BJ (cell line): Measurements from ENCODE around the gene TMEM238L. TPM values are rescaled to one million over a fixed set of nuclear protein-coding genes. Genes with fewer than 3 reads are reported as not detected.

Experiments
- CTCF ChIA-PET: fragments of 350-600 bp; formaldehyde crosslinking; extraction: SDS; loops from one replicate; lab custom pipeline; 2021; ENCODE audit warnings: antibody characterized with exemption, inconsistent platforms; lab: Yijun Ruan, JAX
- POLR2A ChIA-PET: fragments of 300-600 bp; sonication (Branson Sonifier 250); formaldehyde crosslinking; extraction: SDS; loops from one replicate; lab custom pipeline; 2021; ENCODE audit warnings: antibody characterized with exemption; lab: Charles Lee
- DNase-seq: peaks from one replicate; pipeline ENCODE4 v3.0.0-alpha.2; 2011; ENCODE audit warnings: low read depth
- H3K27me3 ChIP-seq: 2 replicates; pipeline ENCODE4 v1.6.0; 2011; ENCODE audit warnings: low read length; ENCODE audit not compliant: control insufficient read depth, insufficient read depth
- H3K36me3 ChIP-seq: 2 replicates; pipeline ENCODE4 v1.5.1; 2011; ENCODE audit warnings: low read length; ENCODE audit not compliant: control insufficient read depth, insufficient read depth
- H3K4me3 ChIP-seq: 2 replicates; pipeline ENCODE4 v1.5.1; 2011; ENCODE audit warnings: low read depth, mild to moderate bottlenecking, control low read depth, low read length
- polyA plus RNA-seq: library from polyadenylated mRNA; depleted of rRNA; stranded (reverse); fragments of >200 nt; gene quantifications from 2 replicates; pipeline ENCODE4 v1.2.3, GENCODE V29; 2011
- TF ChIP-seq, protein P1 (sequence below): IDR thresholded peaks from 2 replicates; pipeline ENCODE4 v1.5.1; 2011; ENCODE audit warnings: low read depth, mild to moderate bottlenecking, control low read depth, inconsistent platforms, low read length, moderate library complexity; ENCODE audit not compliant: insufficient read depth

The TMEM238L gene
- polyA plus RNA-seq, 1 experiment: not detected

DNA sequence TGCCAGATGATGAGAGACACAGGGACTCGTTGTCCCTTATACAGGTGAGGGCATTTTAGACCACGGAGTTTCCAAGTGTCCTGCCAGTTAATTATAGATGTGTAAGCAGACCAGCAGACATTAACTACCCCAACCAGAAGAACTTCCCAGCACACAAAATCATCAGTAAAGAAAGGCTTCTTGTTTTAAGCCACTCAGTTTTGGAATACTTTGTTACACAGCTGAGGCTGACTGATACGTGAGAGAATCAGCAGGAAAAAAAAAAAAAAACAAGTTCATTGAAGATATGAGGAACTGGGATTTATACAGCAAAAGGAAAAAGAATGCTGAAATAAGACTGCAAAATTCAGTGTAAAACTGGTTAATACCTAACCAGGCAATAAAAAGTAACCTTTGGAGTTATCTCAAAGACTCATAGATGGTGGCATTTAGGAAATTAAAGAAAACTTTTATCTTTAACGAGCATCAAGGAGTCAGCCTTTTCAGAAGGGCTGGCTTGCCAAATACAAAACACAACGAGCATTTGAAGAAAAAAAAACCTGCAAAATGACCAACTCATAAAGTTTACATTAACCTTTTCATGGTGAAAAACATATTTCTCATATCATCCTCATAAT, 28.1 kb downstream of the TMEM238L start:
- TF ChIP-seq, protein P1, sequence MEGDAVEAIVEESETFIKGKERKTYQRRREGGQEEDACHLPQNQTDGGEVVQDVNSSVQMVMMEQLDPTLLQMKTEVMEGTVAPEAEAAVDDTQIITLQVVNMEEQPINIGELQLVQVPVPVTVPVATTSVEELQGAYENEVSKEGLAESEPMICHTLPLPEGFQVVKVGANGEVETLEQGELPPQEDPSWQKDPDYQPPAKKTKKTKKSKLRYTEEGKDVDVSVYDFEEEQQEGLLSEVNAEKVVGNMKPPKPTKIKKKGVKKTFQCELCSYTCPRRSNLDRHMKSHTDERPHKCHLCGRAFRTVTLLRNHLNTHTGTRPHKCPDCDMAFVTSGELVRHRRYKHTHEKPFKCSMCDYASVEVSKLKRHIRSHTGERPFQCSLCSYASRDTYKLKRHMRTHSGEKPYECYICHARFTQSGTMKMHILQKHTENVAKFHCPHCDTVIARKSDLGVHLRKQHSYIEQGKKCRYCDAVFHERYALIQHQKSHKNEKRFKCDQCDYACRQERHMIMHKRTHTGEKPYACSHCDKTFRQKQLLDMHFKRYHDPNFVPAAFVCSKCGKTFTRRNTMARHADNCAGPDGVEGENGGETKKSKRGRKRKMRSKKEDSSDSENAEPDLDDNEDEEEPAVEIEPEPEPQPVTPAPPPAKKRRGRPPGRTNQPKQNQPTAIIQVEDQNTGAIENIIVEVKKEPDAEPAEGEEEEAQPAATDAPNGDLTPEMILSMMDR: no peak
- POLR2A ChIA-PET: no interaction called here
- H3K4me3 ChIP-seq: no peak overlapping the region
- H3K27me3 ChIP-seq: no peaks in the 10 kb centered on the region
- DNase-seq: no peak
- no peaks in the 10 kb centered on the region for H3K36me3 ChIP-seq
- CTCF ChIA-PET: no interaction called here

DNA sequence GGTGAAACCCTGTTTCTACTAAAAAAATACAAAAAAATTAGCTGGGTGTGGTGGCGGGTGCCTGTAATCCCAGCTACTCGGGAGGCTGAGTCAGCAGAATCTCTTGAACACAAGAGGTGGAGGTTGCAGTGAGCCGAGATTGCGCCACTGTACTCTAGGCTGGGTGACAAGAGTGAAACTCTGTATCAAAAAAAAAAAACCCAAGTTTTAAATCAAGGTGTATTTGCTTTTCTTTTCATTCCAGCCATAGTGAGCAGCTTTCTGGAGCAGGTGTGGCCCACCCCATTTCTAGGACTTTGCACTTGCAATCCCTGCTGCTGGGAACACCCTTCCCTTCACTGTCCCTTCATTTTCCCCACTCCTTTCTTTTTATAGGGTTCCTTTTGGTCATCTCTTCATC, 28.8 kb downstream of the TMEM238L start:
- TF ChIP-seq, protein P1: no peak
- no peak for DNase-seq
- no peak overlapping the region for H3K4me3 ChIP-seq
- CTCF ChIA-PET: no interaction called here
- POLR2A ChIA-PET: no interaction called here
- H3K36me3 ChIP-seq: no peaks in the 10 kb centered on the region
- H3K27me3 ChIP-seq: no peaks in the 10 kb centered on the region

DNA sequence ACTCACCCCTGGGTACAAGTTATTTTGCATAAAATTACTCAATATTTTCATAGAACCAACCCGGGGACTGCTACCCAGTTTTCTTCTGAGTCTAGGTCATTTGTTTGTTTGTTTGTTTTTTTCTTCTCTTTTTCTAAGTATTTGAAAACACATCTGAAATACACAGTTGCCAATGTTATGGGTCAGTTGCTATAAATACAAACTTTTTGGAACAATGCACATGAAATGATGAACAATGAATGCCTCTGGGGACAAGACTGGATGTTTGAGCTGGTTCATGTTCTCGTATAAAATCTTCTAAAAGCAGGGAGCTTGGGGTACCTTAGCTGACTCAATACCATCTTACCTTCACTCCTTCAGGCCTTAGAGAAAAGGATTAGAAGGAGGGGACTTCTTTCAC, 30.5 kb downstream of the TMEM238L start:
- ChIA-PET POLR2A (no interaction called here), CTCF (interaction anchor here (0.7 to 1.3 kb wide), 4 partner anchors 8 to 133 kb away, joined by 3 read pairs; no protein-coding TSS in a partner anchor)
- H3K4me3 ChIP-seq: no peak overlapping the region
- TF ChIP-seq, protein P1: no peak
- no peaks in the 10 kb centered on the region for H3K27me3 ChIP-seq
- H3K36me3 ChIP-seq: no peaks in the 10 kb centered on the region
- DNase-seq: no peak

DNA sequence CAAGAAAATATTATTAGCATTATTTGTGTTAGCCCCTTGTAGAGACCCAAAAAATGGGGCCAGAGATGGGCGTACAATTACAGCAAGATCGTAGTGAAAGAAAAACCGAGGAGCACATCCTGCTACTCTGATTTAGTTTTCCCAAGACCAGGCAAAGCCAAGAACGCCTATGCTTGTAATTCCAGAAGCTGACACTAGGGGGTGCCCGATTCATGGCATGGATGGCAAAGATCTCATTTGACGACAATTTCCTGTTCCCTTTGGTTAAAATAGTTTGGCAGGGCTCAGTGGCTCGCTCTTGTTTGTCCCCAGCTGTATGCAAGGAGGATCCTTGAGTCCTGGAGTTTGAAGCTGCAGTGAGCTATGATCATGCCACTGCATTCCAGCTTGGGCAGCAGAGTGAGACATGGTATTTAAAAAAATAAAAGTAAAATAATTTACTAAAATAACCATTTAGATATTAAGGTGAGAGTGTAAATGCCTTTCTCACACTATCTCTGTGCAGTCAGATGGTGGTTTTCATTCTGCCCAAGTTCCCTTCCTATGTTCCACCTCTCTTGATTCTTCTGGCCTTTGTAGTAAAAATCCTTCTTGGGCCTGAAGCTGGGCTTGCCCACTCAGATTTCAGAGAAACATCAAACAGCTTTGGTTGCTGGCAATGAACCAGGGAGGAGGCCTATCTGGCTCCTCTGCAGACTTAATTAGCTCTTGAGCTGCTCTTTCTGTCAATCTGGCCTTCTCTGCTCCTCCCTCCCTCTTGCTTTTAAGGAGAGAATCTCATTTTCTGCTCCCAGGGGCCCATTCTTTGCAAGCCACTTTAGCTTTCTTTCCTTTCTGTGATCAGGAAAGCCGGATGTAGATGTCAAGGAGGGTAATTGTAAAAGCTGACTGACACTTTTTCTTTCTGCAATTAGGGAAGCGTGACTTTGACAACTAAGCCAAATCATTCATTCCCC, 31.2 kb downstream of the TMEM238L start:
- H3K36me3 ChIP-seq: no peaks in the 10 kb centered on the region
- TF ChIP-seq, protein P1: peak; percentile 62
- CTCF ChIA-PET: interaction anchor here (0.7 to 1.3 kb wide), 6 partner anchors 8 to 134 kb away, joined by 3 read pairs; no protein-coding TSS in a partner anchor
- POLR2A ChIA-PET: no interaction called here
- DNase-seq: no peak
- no peaks in the 10 kb centered on the region for H3K27me3 ChIP-seq
- H3K4me3 ChIP-seq: no peak overlapping the region

DNA sequence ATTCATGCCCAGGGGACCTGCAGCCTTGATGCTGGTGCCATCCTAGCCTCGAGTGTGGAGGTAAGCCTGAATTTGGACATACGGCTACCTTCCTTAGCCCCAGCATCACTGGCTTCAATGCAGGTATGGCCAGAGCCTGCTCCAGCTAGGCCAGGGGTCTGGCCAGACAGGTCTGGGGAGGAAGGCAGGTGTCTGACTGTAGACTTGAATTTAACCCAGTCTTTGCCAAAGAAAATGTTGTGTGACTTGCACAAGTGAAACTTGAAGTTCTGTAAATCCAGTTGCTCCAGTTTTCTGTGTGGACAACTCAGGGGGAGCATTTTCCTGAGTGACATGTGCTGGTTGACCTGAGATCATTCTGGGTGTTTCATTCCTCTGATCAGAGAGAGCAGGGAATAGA, 32.8 kb downstream of the TMEM238L start:
- ChIA-PET POLR2A (no interaction called here), CTCF (no interaction called here)
- H3K27me3 ChIP-seq: no peaks in the 10 kb centered on the region
- no peak overlapping the region for H3K4me3 ChIP-seq
- no peak for DNase-seq
- TF ChIP-seq, protein P1: no peak
- H3K36me3 ChIP-seq: no peaks in the 10 kb centered on the region
